Measurements from ENCODE around the gene IQGAP2. TPM values are rescaled to one million over a fixed set of nuclear protein-coding genes. Genes with fewer than 3 reads are reported as not detected.
"Not testable (repeated sequence)": the region's sequence is repeated elsewhere in the genome, so short reads cannot be mapped to it uniquely, and the experiment has no call there.

The IQGAP2 gene
- total RNA-seq, 1 donor from 2014 or later, result 43.5 TPM

- DNase-seq, result no peak
Measured at GRCh38 chr5:76535577-76535976, 132.5 kb downstream of the IQGAP2 start.

DNA sequence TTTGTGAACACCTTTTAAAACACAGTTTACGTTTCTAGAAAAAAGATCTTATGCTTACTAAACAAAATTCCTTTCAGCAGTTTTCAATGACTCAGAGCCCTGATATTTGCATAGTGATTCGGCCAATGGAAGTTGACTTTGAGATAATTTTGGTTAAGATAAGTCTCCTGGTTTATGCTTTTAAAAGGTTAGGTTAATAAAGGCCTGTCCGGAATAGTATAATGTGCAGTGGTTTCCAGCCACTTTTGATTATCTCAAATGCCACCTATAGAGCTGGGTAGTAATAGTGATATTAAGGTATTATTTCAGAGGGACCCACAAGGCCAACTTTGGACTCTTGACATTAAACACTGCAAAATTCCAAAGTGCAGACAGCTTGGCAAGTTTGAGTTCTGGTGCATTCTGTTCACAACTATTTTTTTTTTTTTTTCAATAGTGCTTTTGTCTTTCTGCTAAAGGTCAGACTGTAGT, 134.0 kb downstream of the IQGAP2 start:
- DNase-seq, result no peak

DNA sequence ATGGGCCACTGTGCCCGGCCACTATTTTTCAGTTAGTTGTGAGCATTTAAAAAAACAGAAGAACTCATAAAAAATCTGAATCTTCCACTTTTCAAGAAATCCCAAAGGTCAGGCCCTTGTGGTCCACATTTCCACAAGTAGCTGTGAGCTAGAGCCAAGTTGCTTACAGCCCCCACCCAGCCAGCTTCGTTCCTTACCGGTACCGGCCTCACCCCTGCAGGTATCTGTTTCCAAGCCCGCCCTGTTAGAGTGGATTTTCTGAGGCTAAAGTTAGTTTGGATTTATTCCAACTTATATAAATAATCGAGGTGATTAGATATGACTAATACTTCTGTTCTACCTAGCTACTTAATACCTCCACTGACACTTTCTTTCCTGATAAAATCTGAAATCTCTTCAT, 139.2 kb downstream of the IQGAP2 start:
- no peak for DNase-seq

DNA sequence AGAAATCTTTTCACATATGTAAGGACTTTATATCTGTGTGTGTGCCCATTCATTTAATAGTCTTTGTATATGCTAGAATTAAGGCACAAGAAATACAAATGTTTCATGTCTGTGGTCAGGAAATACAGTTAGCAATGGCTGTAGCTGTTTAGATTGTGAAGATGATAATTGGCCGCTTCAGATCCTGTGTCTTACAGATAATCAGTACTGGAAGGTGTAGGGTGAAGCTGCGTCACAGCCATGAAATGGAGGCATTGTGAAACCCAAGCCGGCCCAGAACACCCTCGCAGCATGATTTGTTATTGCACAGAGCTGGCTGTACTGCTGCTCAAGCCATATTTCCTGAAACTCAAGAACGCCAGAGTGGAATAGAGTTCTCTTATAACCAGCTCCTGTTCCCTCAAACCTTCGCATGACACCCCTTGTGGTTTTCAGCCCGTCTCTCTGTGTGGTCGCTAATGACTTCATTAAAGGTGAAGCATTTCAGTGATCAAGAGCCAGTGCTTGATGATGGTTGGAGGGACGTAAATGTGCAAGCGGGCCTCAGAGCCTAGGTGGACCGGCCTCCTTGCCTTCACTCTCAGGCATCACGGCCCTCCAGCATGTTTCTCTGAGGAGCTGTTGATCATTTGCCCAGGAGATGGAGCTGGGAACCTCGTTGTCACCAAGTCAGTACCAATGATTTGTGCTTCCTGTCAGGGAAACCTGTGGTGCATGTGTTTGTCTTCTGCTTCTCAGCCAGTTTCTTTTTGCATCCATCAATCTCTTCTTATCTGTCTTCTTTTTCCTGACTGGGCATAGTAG, 140.0 kb downstream of the IQGAP2 start:
- no peak for DNase-seq

GRCh38 chr5:76544268-76544926, 141.3 kb downstream of the IQGAP2 start:
- DNase-seq, result no peak

DNA sequence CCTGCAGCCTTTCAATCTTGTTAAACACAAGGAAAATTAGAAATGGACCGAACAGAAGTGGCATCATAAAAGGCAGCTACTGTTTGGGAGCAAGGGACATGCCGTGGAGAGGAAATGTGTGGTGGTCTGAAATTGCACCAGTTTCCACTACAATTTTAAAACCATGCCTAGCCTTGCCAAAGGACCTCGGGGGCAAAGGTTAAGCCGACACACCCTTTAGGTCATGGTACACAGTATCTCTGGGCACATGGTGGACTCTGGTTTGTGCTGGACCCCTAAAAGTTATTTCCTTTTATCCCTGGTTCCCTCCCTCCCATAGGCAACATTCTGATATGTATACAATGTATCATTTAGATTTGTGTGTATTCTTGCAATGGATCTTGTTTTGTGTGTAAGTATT, 142.1 kb downstream of the IQGAP2 start:
- DNase-seq, result no peak

- no peak for DNase-seq
Measured at GRCh38 chr5:76546497-76547102, 143.5 kb downstream of the IQGAP2 start.

DNA sequence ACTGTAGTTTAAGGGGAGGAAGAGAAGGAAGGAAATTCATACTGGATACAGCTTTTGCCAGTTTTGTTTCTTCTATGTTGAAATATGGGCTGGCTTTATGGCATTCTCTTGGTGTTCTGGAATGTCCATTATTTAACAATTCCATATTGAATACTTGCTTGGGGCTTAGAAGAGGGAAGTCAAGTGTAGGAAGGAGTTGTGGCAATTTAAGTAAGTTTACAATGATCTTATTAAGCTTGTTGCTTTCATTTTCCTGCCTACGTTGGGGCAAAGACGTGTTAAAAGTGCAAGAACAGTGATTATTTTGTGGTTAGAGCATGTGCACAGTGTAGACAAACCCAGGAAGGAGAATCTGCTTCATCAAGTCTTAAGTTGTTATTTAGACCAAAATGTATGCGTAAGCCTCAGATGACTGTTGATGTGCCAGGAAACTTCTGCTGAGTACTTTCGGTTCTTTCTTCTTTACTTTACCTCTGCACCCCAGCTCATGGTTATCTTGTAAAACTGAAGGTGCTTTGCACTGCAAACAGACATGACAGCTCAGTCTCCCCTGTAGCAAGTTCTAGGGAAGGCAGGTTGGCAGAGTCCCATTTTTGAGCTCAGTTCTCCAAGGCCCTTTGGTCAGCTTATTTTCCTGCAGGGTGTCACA, 144.3 kb downstream of the IQGAP2 start:
- DNase-seq, result peak; percentile 65

GRCh38 chr5:76547891-76548524, 144.9 kb downstream of the IQGAP2 start:
- no peak for DNase-seq

DNA sequence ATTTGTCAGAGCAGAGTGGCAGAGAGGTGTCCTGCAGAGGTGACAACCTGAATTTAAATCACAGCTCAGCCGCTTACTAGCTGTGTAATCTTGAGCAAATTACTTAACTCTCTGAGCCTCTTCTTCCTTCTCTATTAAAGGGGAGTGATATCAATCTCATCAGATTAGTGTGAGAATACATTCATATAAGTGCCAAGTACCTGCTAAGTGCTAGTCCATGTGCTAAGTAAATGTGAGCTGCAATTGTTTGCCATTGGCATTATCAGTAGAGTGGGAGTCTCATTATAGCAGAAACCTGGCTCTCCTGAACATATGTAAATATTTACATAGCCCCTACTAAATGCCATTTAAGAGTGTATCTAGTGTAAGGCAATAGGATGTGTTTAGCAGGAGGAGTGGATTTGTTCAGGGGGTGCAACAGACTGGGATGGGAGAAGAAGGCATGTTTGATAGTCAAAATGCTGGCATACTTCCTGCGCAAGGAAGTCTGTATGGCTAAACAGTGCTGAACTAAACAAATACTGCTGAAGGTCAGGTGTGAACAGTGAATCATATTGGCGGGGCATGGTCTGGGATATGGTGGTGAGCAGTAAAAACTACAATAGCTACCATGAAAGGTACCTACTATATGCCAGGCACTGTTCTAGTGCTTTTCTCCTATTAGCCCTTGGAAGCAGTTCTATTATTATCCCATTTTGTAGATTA, 145.6 kb downstream of the IQGAP2 start:
- no peak for DNase-seq

DNA sequence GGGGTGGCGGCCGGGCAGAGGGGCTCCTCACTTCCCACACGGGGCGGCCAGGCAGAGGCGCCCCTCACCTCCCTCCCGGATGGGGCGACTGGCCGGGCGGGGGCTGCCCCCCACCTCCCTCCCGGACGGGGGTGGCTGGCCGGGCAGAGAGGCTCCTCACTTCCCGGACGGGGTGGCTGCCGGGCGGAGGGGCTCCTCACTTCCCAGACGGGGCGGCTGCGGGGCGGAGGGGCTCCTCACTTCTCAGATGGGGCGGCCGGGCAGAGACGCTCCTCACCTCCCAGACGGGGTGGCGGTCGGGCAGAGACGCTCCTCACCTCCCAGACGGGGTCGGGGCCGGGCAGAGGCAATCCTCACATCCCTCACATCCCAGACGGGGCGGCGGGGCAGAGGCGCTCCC, 147.8 kb downstream of the IQGAP2 start:
- not testable (repeated sequence) for DNase-seq

DNA sequence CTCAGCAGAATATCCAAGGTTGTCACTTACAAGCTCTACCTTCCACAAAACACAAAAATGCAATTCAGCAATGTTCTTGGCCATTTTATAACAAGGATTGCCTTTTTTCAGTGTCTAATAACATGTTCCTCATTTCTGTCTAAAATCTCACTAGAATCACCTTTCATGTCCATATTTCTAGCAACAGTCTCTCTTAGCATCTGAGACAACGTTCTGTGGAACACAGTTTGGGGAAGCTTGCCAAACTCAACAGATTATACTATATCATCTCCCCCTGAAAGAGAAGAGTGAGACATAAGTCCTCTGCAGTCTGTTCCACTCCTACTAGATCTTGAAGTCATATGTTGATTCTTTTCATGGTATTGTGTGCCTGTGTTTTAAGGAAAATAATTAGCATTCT, 149.5 kb downstream of the IQGAP2 start:
- no peak for DNase-seq

DNA sequence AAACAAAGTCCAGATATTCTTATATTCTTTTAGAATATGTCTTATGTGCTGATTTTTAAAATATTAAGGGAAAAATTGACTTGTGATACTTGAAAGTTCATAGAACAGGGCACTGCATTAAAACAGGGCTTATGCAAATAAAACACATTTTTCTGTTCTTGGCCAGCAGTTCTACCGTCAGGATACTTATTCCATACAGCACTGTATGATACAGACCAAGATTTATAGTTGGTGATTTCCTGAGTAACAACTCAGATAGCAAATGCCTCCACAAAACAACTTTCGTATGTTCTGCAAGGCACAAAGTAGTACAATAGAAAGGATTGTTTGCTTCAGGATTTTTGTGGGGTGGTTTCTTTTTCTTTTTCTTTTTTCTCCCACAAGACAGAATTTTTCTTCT, 150.2 kb downstream of the IQGAP2 start:
- peak; percentile 17 for DNase-seq

- no peak for DNase-seq
Measured at GRCh38 chr5:76555114-76555513, 152.0 kb downstream of the IQGAP2 start.

DNA sequence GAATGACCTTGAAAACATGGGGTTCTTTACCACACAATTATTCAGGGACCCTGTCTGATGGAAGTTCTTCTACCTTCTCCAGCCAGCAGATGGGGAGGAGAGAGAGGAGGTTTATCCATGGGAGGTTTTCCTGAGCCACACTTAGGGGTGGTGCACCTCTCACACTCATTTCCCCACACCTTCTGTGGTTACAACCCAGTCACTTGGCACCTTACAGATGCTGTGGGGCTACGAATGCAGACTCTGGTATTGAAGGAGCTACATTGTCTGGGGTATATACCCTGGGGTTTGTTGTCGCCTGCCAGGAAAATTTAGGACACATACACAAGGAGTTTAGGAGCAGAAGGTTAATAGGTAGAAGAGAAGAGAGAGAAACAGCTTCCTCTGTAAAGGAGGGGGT, 152.6 kb downstream of the IQGAP2 start:
- DNase-seq, result no peak

- DNase-seq, result no peak
Measured at GRCh38 chr5:76556511-76557221, 153.6 kb downstream of the IQGAP2 start.

GRCh38 chr5:76560952-76561891, 158.1 kb downstream of the IQGAP2 start:
- no peak for DNase-seq

DNA sequence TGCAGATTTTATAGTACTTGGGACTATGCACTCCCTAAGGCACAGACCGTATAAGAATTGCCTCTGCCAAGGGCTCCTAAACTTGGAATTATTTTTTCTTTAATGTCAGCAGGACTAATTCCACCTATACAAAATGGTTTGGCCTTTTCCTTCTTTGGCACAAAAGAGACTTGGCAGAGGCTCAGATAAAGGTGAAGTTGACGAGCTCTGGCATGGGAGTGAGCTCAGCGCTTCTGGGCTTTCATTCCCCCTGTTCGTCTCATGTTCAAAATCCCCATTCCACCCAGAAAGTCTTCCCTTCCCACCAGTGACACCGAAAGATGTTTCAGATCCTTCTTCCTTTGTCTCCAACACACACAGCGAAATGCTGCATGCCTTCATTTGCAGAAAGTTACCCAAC, 158.9 kb downstream of the IQGAP2 start:
- no peak for DNase-seq

DNA sequence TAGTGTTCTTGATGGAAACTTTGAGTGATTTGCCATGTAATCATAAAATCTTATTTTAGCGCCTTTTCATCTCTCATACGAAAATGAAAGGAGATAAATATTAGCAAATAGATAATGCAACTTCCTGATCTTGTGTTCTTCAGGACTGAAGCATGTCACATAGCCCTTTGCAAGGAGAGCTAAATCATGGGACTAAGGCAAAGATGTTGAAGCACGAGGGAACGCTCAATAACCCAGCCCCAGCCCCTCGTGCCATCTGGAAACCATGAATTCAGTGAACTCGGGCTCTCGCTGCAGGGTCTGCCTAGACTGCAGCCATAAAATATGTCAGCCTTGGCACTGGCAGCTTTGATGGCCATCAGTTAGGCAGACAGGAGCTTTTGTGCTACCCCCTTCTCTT, 161.9 kb downstream of the IQGAP2 start:
- no peak for DNase-seq

GRCh38 chr5:76570153-76570552, 167.1 kb downstream of the IQGAP2 start:
- DNase-seq, result no peak
